Trophoblast cell (in vitro differentiated cells and primary cell): ENCODE data around the gene SUMO2.
A peak's percentile ranks its signal among the peaks of the same experiment; 100 is the strongest.
"Not testable (repeated sequence)": the region's sequence is repeated elsewhere in the genome, so short reads cannot be mapped to it uniquely, and the experiment has no call there.

Source experiments
- DNase-seq, 2 donors: peaks; one replicate each; pipeline ENCODE4 v3.0.0-alpha.2; 2016
- H2AFZ ChIP-seq: 2 replicates; pipeline ENCODE4 v1.6.1; 2013; ENCODE audit warnings: low read length, moderate library complexity, mild to moderate bottlenecking; ENCODE audit not compliant: insufficient read depth, poor library complexity
- H2AK5ac ChIP-seq: 2 replicates; pipeline ENCODE4 v1.6.1; 2013; ENCODE audit warnings: mild to moderate bottlenecking, low read length
- H2BK120ac ChIP-seq: 2 replicates; pipeline ENCODE4 v1.6.1; 2013; ENCODE audit warnings: low read length, mild to moderate bottlenecking, moderate library complexity; ENCODE audit not compliant: insufficient read depth, poor library complexity
- H2BK12ac ChIP-seq: 2 replicates; pipeline ENCODE4 v1.6.1; 2013; ENCODE audit warnings: mild to moderate bottlenecking, low read length, moderate library complexity
- H2BK5ac ChIP-seq: 2 replicates; pipeline ENCODE4 v1.6.1; 2013; ENCODE audit warnings: low read length, low read depth, moderate library complexity, mild to moderate bottlenecking; ENCODE audit not compliant: poor library complexity
- H3K14ac ChIP-seq: 2 replicates; pipeline ENCODE4 v1.6.1; 2013; ENCODE audit warnings: mild to moderate bottlenecking, low read length
- H3K18ac ChIP-seq: 2 replicates; pipeline ENCODE4 v1.6.1; 2013; ENCODE audit warnings: mild to moderate bottlenecking, low read length
- H3K23ac ChIP-seq: 2 replicates; pipeline ENCODE4 v1.6.1; 2013; ENCODE audit warnings: low read length
- H3K27ac ChIP-seq: 2 replicates; pipeline ENCODE4 v1.5.1; 2013; ENCODE audit warnings: low read depth, mild to moderate bottlenecking, inconsistent platforms, low read length, moderate library complexity
- H3K27me3 ChIP-seq: 2 replicates; pipeline ENCODE4 v1.6.1; 2013; ENCODE audit warnings: inconsistent platforms, mild to moderate bottlenecking, low read length, moderate library complexity; ENCODE audit not compliant: insufficient read depth
- H3K36me3 ChIP-seq, 2 experiments: 1 replicate in 1 of 2; 2 replicates in 1 of 2; pipeline ENCODE4 v1.6.1; 2013; ENCODE audit warnings: low read length in 2 of 2, mild to moderate bottlenecking in 2 of 2, moderate library complexity in 1 of 2; ENCODE audit not compliant: insufficient read depth in 2 of 2, control insufficient read depth in 1 of 2
- H3K4ac ChIP-seq: 2 replicates; pipeline ENCODE4 v1.6.1; 2013; ENCODE audit warnings: low read depth, mild to moderate bottlenecking, low read length, moderate library complexity
- H3K4me1 ChIP-seq, 2 experiments: 1 replicate in 1 of 2; 2 replicates in 1 of 2; pipeline ENCODE4 v1.6.1; 2013; ENCODE audit warnings: low read length in 2 of 2, mild to moderate bottlenecking in 2 of 2, moderate library complexity in 1 of 2; ENCODE audit not compliant: insufficient read depth in 2 of 2, control insufficient read depth in 1 of 2
- H3K4me2 ChIP-seq: 2 replicates; pipeline ENCODE4 v1.6.1; 2013; ENCODE audit warnings: inconsistent platforms, mild to moderate bottlenecking, low read length, moderate library complexity
- H3K4me3 ChIP-seq: 2 replicates; pipeline ENCODE4 v1.5.1; 2013; ENCODE audit warnings: mild to moderate bottlenecking, low read depth, low read length, inconsistent platforms
- H3K79me1 ChIP-seq: one replicate; pipeline ENCODE4 v1.6.1; 2013; ENCODE audit warnings: low read length
- H3K79me2 ChIP-seq: 2 replicates; pipeline ENCODE4 v1.6.1; 2013; ENCODE audit warnings: low read length, mild to moderate bottlenecking; ENCODE audit not compliant: control insufficient read depth, insufficient read depth, poor library complexity
- H3K9ac ChIP-seq: 2 replicates; pipeline ENCODE4 v1.6.1; 2013; ENCODE audit warnings: mild to moderate bottlenecking, low read length
- H3K9me3 ChIP-seq: 2 replicates; pipeline ENCODE4 v1.6.1; 2013; ENCODE audit warnings: low read depth, mild to moderate bottlenecking, control low read depth, inconsistent platforms, low read length; ENCODE audit not compliant: insufficient read depth
- H4K12ac ChIP-seq: 2 replicates; pipeline ENCODE4 v1.6.1; 2013; ENCODE audit warnings: low read depth, mild to moderate bottlenecking, low read length, moderate library complexity
- H4K8ac ChIP-seq: 2 replicates; pipeline ENCODE4 v1.6.1; 2013; ENCODE audit warnings: low read depth, mild to moderate bottlenecking, low read length, moderate library complexity
- H4K91ac ChIP-seq: one replicate; pipeline ENCODE4 v1.6.1; 2013; ENCODE audit warnings: low read depth, mild to moderate bottlenecking, low read length, moderate library complexity
- WGBS: extraction: QIAGEN DNeasy Blood & Tissue Kit; methylation state at CpG from one replicate; pipeline ENCODE4 v1.1.7; 2013; ENCODE audit warnings: missing lambda C conversion rate; ENCODE audit not compliant: insufficient read length, insufficient coverage; ENCODE audit errors: extremely low coverage; 5-methylcytosine and 5-hydroxymethylcytosine counted together

The SUMO2 gene

DNA sequence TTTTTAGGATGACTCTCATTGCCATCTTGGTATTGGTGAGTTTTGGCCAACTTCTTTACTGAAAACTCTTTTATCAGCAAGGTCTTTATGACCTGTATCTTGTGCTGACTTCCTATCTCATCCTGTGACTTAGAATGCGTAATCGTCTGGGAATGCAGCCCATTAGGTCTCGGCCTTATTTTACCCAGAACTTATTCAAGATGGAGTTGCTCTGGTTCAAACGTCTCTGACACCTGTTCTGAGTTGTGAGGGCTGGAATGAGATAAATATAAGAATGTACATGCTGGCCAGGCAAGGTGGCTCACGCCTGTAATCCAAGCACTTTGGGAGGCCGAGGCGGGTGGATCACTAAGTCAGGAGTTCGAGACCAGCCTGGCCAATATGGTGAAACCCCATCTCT, 24.3 kb downstream of the SUMO2 start:
- H3K4me2 ChIP-seq, H3K9me3 ChIP-seq, H3K23ac ChIP-seq, H3K9ac ChIP-seq, H3K36me3 ChIP-seq, H2BK5ac ChIP-seq, H3K14ac ChIP-seq, H3K27me3 ChIP-seq, H2BK120ac ChIP-seq, H4K8ac ChIP-seq, H3K79me2 ChIP-seq, H3K79me1 ChIP-seq, H2AFZ ChIP-seq, H3K4ac ChIP-seq, H2AK5ac ChIP-seq, H4K91ac ChIP-seq, H3K18ac ChIP-seq, H2BK12ac ChIP-seq, H3K4me3 ChIP-seq, H4K12ac ChIP-seq, H3K4me1 ChIP-seq, H3K27ac ChIP-seq: not testable (repeated sequence)
- DNase-seq = peak; percentile 95 to 98
- WGBS = no CpG with 5 or more reads among the region's 8 CpGs

DNA sequence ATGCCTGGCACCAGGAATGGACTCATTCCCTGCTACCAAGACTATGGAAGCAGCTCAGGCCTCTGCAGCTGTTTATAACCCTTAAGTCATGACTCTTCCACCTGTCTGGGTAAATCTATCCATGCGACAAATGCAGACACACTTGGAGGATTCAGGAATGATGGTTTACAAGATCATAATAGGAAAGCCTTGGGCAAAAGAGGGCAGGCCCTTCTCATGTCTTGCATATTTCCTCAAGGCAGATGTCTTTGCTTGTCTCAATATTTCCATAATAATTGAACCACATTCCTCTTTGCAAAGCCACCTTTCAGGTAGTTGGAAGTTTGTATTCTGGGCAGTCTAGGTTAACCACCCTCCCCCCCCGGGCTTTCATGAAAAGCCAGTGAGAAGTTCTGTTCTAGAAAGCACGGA, 27.6 kb downstream of the SUMO2 start:
- Histone ChIP-seq H3K36me3 (peaks cover 0 to 2% of the 10 kb centered on the region in 2 experiments), H2BK5ac (no peak overlapping the region), H2AFZ (no peak overlapping the region), H4K91ac (no peak overlapping the region), H3K4ac (no peak overlapping the region), H4K12ac (no peak overlapping the region), H3K9ac (no peak overlapping the region), H2AK5ac (no peak overlapping the region), H2BK120ac (no peak overlapping the region), H3K18ac (no peak overlapping the region), H3K79me1 (peaks cover 7% of the 10 kb centered on the region), H3K27ac (peak overlapping the region; percentile 12), H3K79me2 (peaks cover 23% of the 10 kb centered on the region), H3K4me3 (no peak overlapping the region), H3K9me3 (no peaks in the 10 kb centered on the region), H2BK12ac (no peak overlapping the region), H3K14ac (no peak overlapping the region), H4K8ac (no peak overlapping the region), H3K4me2 (peak overlapping the region; percentile 58), H3K4me1 (peaks cover 0 to 14% of the 10 kb centered on the region in 2 experiments), H3K27me3 (no peaks in the 10 kb centered on the region), H3K23ac (no peak overlapping the region)
- no CpG with 5 or more reads among the region's 3 CpGs for WGBS
- peak; percentile 92 to 97 for DNase-seq

DNA sequence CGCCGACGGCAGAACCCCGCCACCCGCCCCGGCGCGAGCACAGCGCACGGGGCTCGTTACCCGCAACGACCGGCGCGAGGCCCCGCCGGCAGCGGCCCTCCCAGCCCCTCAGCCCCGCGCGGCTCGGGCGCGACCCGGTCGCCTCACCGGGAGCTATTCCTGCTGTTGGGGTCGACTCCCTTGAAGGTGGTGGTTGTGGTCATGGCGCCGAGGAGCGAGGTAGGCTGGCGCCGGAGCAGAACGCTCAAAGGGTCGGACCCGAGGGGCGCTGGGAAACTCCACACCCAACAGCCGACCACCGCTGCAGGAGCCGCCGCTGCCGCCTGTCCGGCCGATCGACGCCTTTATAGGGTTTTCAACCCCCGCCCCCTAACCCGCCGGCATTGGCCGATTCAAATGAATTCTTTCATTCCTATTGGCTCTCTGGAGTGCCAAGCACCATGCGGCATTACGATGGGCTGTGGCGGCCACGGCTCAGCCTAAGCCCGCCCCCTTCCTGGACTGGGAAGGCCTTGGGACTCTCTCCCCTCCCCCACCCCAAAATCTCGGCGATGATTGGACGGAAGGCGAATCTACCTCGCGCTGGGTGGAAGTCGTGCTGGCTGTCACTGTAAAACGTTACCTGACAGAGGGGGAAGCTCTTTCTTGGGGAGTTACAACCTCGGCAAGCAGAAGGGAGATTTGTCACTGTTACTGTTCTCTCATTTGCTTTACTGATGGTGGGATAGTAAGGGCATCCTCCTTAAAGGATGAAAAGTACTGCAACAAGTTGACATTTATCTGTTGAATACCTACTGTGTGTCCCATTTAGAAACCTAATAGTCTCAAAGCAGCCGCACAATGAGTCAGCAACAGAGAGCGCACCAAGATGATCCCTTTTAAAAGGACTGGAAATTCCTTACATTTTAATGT, 28.3 kb downstream of the SUMO2 start, which contains the start of gene JPT1:
TSS of gene JPT1 (minus strand) at position 318 of the 912 bp plus-strand sequence. CDS start at position 203, 115 bp downstream.
- peak within 1 kb of the TSS; percentile 70 for H2AK5ac ChIP-seq
- H3K9me3 ChIP-seq = no peaks in the 10 kb centered on the region
- WGBS = no CpG with 5 or more reads among the region's 67 CpGs
- no peak within 1 kb of the TSS for H2BK120ac ChIP-seq
- peak within 1 kb of the TSS; percentile 52 for H2BK5ac ChIP-seq
- peak within 1 kb of the TSS; percentile 69 for H4K8ac ChIP-seq
- no peaks in the 10 kb centered on the region for H3K27me3 ChIP-seq
- no peak within 1 kb of the TSS for H2BK12ac ChIP-seq
- H3K14ac ChIP-seq = peak within 1 kb of the TSS; percentile 94
- peak within 1 kb of the TSS; percentile 62 for H3K18ac ChIP-seq
- peak within 1 kb of the TSS; percentile 56 for H2AFZ ChIP-seq
- peaks cover 23% of the 10 kb centered on the region for H3K79me2 ChIP-seq
- peaks cover 0 to 14% of the 10 kb centered on the region in 2 experiments for H3K4me1 ChIP-seq
- peak within 1 kb of the TSS; percentile 98 for H3K4me3 ChIP-seq
- peak within 1 kb of the TSS; percentile 69 for H4K12ac ChIP-seq
- H3K9ac ChIP-seq = peak within 1 kb of the TSS; percentile 99
- H3K4ac ChIP-seq = peak within 1 kb of the TSS; percentile 96
- H3K36me3 ChIP-seq = peaks cover 0 to 1% of the 10 kb centered on the region in 2 experiments
- peak within 1 kb of the TSS; percentile 86 for H3K23ac ChIP-seq
- peak within 1 kb of the TSS; percentile 73 for H3K27ac ChIP-seq
- peak; percentile 98 to 99 for DNase-seq
- H3K4me2 ChIP-seq = peak within 1 kb of the TSS; percentile 99
- H4K91ac ChIP-seq = peak within 1 kb of the TSS; percentile 60
- peaks cover 7% of the 10 kb centered on the region for H3K79me1 ChIP-seq

DNA sequence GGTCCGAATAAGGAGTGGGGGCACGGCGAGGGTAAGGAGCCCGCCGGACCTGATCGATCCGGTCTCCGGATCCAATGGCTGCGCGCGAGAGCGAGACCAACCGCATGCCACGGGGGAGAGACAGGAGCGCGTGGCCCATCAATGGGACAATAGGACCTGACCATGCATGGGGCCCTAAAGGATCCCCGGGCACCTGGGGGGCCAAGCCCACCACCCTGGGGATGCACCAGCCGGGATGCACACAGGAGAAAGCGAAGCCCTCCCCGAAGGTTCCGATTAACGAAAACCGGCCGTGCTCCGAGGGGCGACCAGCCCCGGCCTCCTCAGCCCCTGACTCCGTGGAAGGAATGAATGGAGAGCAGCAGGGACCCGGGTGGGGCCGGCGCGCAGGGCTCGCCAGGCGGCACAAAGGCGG, 29.0 kb downstream of the SUMO2 start:
- peak overlapping the region; percentile 62 for H3K18ac ChIP-seq
- H3K4ac ChIP-seq = peak overlapping the region; percentile 90
- DNase-seq = no peak
- H2BK5ac ChIP-seq = no peak overlapping the region
- peak overlapping the region; percentile 98 for H3K4me3 ChIP-seq
- H3K79me1 ChIP-seq = peaks cover 7% of the 10 kb centered on the region
- peak overlapping the region; percentile 94 for H3K14ac ChIP-seq
- peak overlapping the region; percentile 99 for H3K4me2 ChIP-seq
- no CpG with 5 or more reads among the region's 35 CpGs for WGBS
- peak overlapping the region; percentile 69 for H4K8ac ChIP-seq
- H3K23ac ChIP-seq = peak overlapping the region; percentile 86
- H2BK120ac ChIP-seq = no peak overlapping the region
- peak overlapping the region; percentile 73 for H3K27ac ChIP-seq
- peak overlapping the region; percentile 69 for H4K12ac ChIP-seq
- peak overlapping the region; percentile 9 for H2AK5ac ChIP-seq
- no peaks in the 10 kb centered on the region for H3K36me3 ChIP-seq
- H3K4me1 ChIP-seq = peaks cover 0 to 14% of the 10 kb centered on the region in 2 experiments
- H3K27me3 ChIP-seq = no peaks in the 10 kb centered on the region
- no peak overlapping the region for H2AFZ ChIP-seq
- no peak overlapping the region for H2BK12ac ChIP-seq
- H3K79me2 ChIP-seq = peaks cover 23% of the 10 kb centered on the region
- no peaks in the 10 kb centered on the region for H3K9me3 ChIP-seq
- H3K9ac ChIP-seq = peak overlapping the region; percentile 99
- peak overlapping the region; percentile 60 for H4K91ac ChIP-seq
